ENCODE results near the gene TTC9. TPM values are rescaled to one million over a fixed set of nuclear protein-coding genes. Genes with fewer than 3 reads are reported as not detected.

Gene TTC9
- total RNA-seq, 2 experiments from 2014 or later: 7.8 to 11.8 TPM

- no peak for ATAC-seq
- CTCF ChIA-PET: interaction anchor here (2.9 kb wide), 1 partner anchor 151 kb away, joined by 8 read pairs; no protein-coding TSS in a partner anchor
- no peak for DNase-seq
- H3K9me3 Mint-ChIP-seq (ENCODE audit: low read depth): no peaks in the 10 kb centered on the region
- no peaks in the 10 kb centered on the region for H3K27me3 Mint-ChIP-seq
- H3K4me3 Mint-ChIP-seq: no peak overlapping the region
- H3K4me1 Mint-ChIP-seq: peaks cover 22% of the 10 kb centered on the region
- peaks cover 24% of the 10 kb centered on the region for H3K36me3 Mint-ChIP-seq
- no peak overlapping the region for H3K27ac Mint-ChIP-seq
Measured at GRCh38 chr14:70666361-70666686, 24.6 kb downstream of the TTC9 start.

DNA sequence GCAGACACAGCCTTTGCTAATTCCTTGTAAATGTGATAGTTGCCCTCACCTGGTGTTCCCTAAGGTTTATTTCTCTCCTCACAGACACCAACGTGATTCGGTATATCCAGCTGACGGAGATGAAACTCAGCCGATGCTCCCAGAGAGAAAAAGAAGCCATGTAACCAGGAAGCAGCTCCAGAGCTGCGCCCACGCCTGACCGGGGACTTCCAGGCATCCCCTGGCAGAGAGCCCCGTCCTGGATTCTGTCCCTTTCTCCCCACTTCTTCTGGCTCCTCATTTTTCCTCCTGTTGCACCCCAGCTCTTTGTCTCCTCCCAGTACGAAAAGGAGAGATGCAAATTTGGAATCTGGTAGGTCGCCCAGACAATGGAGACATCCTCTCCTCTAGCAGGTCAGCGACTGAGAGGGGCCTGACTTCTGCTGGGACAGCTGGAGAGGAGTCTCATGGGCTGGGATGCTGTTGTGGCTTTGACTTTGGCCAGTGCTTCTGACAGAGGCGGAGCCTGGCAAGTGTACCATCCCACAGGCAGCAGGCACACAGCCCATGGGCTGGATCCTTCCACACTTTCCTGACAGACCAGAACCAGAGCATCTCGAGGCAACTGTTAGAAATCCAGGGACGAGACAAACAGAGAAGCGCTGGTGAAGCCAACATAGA is 29.4 kb downstream of the TTC9 start:
- H3K4me1 Mint-ChIP-seq: peaks cover under 1% of the 10 kb centered on the region
- DNase-seq (no peak), ATAC-seq (no peak)
- peaks cover 17% of the 10 kb centered on the region for H3K36me3 Mint-ChIP-seq
- CTCF ChIA-PET: no interaction called here
- H3K9me3 Mint-ChIP-seq (ENCODE audit: low read depth): no peaks in the 10 kb centered on the region
- H3K4me3 Mint-ChIP-seq: no peak overlapping the region
- no peaks in the 10 kb centered on the region for H3K27me3 Mint-ChIP-seq
- H3K27ac Mint-ChIP-seq: no peak overlapping the region

- Mint-ChIP-seq H3K9me3 (ENCODE audit: low read depth) (no peaks in the 10 kb centered on the region), H3K27ac (no peak overlapping the region), H3K4me3 (no peak overlapping the region), H3K27me3 (no peaks in the 10 kb centered on the region), H3K4me1 (no peaks in the 10 kb centered on the region), H3K36me3 (peaks cover 16% of the 10 kb centered on the region)
- DNase-seq (no peak), ATAC-seq (no peak)
- CTCF ChIA-PET: no interaction called here
Measured at GRCh38 chr14:70671652-70672644, 30.2 kb downstream of the TTC9 start.

DNA sequence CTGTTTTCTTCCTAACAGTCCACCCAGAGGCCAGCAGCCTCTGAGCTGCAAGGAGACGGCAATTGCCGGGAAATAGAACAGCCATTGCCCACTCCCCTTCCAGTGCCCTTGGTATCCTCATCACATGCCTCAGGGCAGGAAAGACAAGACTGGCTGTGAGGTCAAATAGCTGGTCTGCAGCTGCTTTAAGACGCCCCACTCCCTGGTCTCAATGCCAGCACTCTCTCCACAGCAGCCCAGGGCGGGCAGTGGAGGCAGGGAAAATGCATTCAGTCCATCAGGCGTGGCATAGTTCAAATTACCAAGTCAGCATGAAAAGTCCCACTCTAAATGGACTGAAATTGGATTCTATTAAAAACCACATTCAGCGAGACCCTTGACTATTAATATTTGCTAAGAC is 35.6 kb downstream of the TTC9 start:
- Mint-ChIP-seq H3K27ac (no peak overlapping the region), H3K4me3 (no peak overlapping the region), H3K9me3 (ENCODE audit: low read depth) (no peaks in the 10 kb centered on the region), H3K4me1 (no peaks in the 10 kb centered on the region), H3K36me3 (peaks cover 3% of the 10 kb centered on the region), H3K27me3 (no peaks in the 10 kb centered on the region)
- DNase-seq: no peak
- CTCF ChIA-PET: interaction anchor here (1.7 kb wide), 1 partner anchor 61 kb away, joined by 3 read pairs; no protein-coding TSS in a partner anchor
- ATAC-seq: no peak

GRCh38 chr14:70680748-70681147 is 39.0 kb downstream of the TTC9 start:
- Mint-ChIP-seq H3K4me3 (no peak overlapping the region), H3K27ac (no peak overlapping the region), H3K9me3 (ENCODE audit: low read depth) (no peaks in the 10 kb centered on the region), H3K4me1 (no peaks in the 10 kb centered on the region), H3K27me3 (no peaks in the 10 kb centered on the region), H3K36me3 (peaks cover 1% of the 10 kb centered on the region)
- DNase-seq (no peak), ATAC-seq (no peak)
- CTCF ChIA-PET: interaction anchor here (1.4 to 1.5 kb wide), 2 partner anchors 33 to 279 kb away, joined by 3 to 4 read pairs; no protein-coding TSS in a partner anchor

GRCh38 chr14:70683983-70684382 is 42.3 kb downstream of the TTC9 start:
- DNase-seq (no peak), ATAC-seq (no peak)
- no peak overlapping the region for H3K4me3 Mint-ChIP-seq
- no peaks in the 10 kb centered on the region for H3K27me3 Mint-ChIP-seq
- no peak overlapping the region for H3K27ac Mint-ChIP-seq
- H3K9me3 Mint-ChIP-seq (ENCODE audit: low read depth): no peaks in the 10 kb centered on the region
- no peaks in the 10 kb centered on the region for H3K36me3 Mint-ChIP-seq
- no peaks in the 10 kb centered on the region for H3K4me1 Mint-ChIP-seq
- CTCF ChIA-PET: no interaction called here

DNA sequence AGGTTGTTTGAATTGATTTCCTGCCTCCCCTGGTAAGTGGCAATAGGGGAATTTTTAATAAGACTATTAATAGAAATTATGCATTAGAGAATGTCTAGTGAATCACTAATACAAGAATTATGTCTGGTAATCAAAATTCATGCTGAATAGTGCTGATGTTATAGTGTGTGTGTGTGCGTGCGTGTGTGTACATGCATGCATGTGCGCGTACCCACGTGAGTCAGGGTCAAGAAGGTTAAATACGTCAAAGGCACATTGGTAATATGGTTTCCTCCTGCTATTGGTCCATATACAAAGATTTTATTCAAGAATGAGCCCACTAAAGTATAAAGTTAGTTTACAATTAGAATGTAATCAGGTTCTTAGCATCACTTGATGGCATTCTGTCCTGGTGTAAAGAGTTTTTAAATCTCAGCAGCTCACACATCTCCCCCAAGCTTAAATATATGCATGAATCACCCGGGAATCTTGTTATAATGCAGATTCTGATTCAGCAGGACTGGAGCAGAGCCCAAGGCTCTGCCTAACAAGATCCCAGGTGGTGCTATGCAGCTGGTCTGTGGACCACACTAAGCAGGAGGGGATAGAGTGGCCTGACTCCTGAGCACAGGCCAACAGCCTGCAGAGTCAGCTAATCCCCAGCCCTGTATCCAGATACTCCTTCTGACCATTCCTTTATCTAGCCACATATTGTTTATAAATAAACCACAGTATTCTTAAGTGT is 43.9 kb downstream of the TTC9 start:
- no peak for ATAC-seq
- Mint-ChIP-seq H3K4me1 (no peaks in the 10 kb centered on the region), H3K4me3 (no peak overlapping the region), H3K27ac (no peak overlapping the region), H3K36me3 (no peaks in the 10 kb centered on the region), H3K9me3 (ENCODE audit: low read depth) (no peaks in the 10 kb centered on the region), H3K27me3 (no peaks in the 10 kb centered on the region)
- CTCF ChIA-PET: interaction anchor here (0.7 kb wide), 1 partner anchor 131 kb away, joined by 3 read pairs; no protein-coding TSS in a partner anchor
- no peak for DNase-seq

- H3K9me3 Mint-ChIP-seq (ENCODE audit: low read depth): no peaks in the 10 kb centered on the region
- no peak overlapping the region for H3K27ac Mint-ChIP-seq
- H3K4me1 Mint-ChIP-seq: no peaks in the 10 kb centered on the region
- no peak overlapping the region for H3K4me3 Mint-ChIP-seq
- ATAC-seq (no peak), DNase-seq (no peak)
- H3K27me3 Mint-ChIP-seq: no peaks in the 10 kb centered on the region
- no peaks in the 10 kb centered on the region for H3K36me3 Mint-ChIP-seq
- CTCF ChIA-PET: no interaction called here
Measured at GRCh38 chr14:70692210-70692609, 50.5 kb downstream of the TTC9 start.

GRCh38 chr14:70696026-70696425 is 54.3 kb downstream of the TTC9 start:
- DNase-seq: no peak
- Mint-ChIP-seq H3K4me1 (no peaks in the 10 kb centered on the region), H3K27ac (no peak overlapping the region), H3K36me3 (no peaks in the 10 kb centered on the region), H3K27me3 (no peaks in the 10 kb centered on the region), H3K9me3 (ENCODE audit: low read depth) (no peaks in the 10 kb centered on the region), H3K4me3 (no peak overlapping the region)
- no peak for ATAC-seq
- CTCF ChIA-PET: interaction anchor here (0.7 kb wide), 1 partner anchor 20 kb away, joined by 3 read pairs; no protein-coding TSS in a partner anchor

- H3K9me3 Mint-ChIP-seq (ENCODE audit: low read depth): no peaks in the 10 kb centered on the region
- no peaks in the 10 kb centered on the region for H3K27me3 Mint-ChIP-seq
- CTCF ChIA-PET: interaction anchor here (1.2 kb wide), 1 partner anchor 119 kb away, joined by 3 read pairs; no protein-coding TSS in a partner anchor
- no peak overlapping the region for H3K27ac Mint-ChIP-seq
- DNase-seq (no peak), ATAC-seq (no peak)
- no peak overlapping the region for H3K4me3 Mint-ChIP-seq
- H3K36me3 Mint-ChIP-seq: no peaks in the 10 kb centered on the region
- no peaks in the 10 kb centered on the region for H3K4me1 Mint-ChIP-seq
Measured at GRCh38 chr14:70697701-70698100, 56.0 kb downstream of the TTC9 start.

- no peak for DNase-seq
- H3K27ac Mint-ChIP-seq: no peak overlapping the region
- H3K36me3 Mint-ChIP-seq: no peaks in the 10 kb centered on the region
- H3K4me1 Mint-ChIP-seq: no peaks in the 10 kb centered on the region
- no peak overlapping the region for H3K4me3 Mint-ChIP-seq
- CTCF ChIA-PET: interaction anchor here (1.2 kb wide), 1 partner anchor 118 kb away, joined by 3 read pairs; no protein-coding TSS in a partner anchor
- no peaks in the 10 kb centered on the region for H3K9me3 Mint-ChIP-seq (ENCODE audit: low read depth)
- H3K27me3 Mint-ChIP-seq: no peaks in the 10 kb centered on the region
- ATAC-seq: no peak
Measured at GRCh38 chr14:70698288-70698687, 56.6 kb downstream of the TTC9 start.

DNA sequence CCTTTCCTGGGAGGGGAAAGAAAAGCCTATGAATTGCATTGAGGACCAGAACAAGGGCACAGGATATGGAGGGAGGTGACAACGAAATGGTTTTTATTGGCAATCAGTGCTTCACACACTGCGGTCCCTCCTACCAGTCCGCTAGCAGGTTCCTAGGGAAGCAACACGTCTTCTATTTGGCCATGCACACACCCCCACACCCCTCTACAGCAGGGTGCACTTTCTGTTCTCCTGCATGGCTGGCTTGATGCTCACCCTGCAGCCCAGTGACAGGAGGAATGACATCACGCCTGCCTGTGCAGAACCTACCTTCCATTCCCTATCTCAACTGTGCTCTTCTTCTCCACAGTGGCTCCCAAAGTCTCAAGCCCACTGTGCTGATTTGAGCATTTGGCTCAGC is 57.9 kb downstream of the TTC9 start:
- Mint-ChIP-seq H3K9me3 (ENCODE audit: low read depth) (no peaks in the 10 kb centered on the region), H3K27ac (no peak overlapping the region), H3K4me1 (no peaks in the 10 kb centered on the region), H3K4me3 (no peak overlapping the region), H3K36me3 (no peaks in the 10 kb centered on the region), H3K27me3 (no peaks in the 10 kb centered on the region)
- ATAC-seq (no peak), DNase-seq (no peak)
- CTCF ChIA-PET: no interaction called here

- no peak for ATAC-seq
- no peak overlapping the region for H3K27ac Mint-ChIP-seq
- no peaks in the 10 kb centered on the region for H3K36me3 Mint-ChIP-seq
- H3K27me3 Mint-ChIP-seq: peaks cover 9% of the 10 kb centered on the region
- DNase-seq: no peak
- H3K9me3 Mint-ChIP-seq (ENCODE audit: low read depth): no peaks in the 10 kb centered on the region
- H3K4me3 Mint-ChIP-seq: no peak overlapping the region
- CTCF ChIA-PET: interaction anchor here (0.6 kb wide), 1 partner anchor 99 kb away, joined by 4 read pairs; no protein-coding TSS in a partner anchor
- H3K4me1 Mint-ChIP-seq: no peaks in the 10 kb centered on the region
Measured at GRCh38 chr14:70700955-70701585, 59.4 kb downstream of the TTC9 start.
